NK-92 treated with Interleukin-12 subunit alpha and Interleukin-12 subunit beta, amount 100 ng/mL, for 24 hours (cell line): ENCODE data around the gene SLC1A4.
"Not testable (repeated sequence)": the region's sequence is repeated elsewhere in the genome, so short reads cannot be mapped to it uniquely, and the experiment has no call there.

ENCODE experiments used
- DNase-seq: peaks from one replicate; lab custom pipeline; 2025; lab: John Stamatoyannopoulos, UW

Gene SLC1A4

DNA sequence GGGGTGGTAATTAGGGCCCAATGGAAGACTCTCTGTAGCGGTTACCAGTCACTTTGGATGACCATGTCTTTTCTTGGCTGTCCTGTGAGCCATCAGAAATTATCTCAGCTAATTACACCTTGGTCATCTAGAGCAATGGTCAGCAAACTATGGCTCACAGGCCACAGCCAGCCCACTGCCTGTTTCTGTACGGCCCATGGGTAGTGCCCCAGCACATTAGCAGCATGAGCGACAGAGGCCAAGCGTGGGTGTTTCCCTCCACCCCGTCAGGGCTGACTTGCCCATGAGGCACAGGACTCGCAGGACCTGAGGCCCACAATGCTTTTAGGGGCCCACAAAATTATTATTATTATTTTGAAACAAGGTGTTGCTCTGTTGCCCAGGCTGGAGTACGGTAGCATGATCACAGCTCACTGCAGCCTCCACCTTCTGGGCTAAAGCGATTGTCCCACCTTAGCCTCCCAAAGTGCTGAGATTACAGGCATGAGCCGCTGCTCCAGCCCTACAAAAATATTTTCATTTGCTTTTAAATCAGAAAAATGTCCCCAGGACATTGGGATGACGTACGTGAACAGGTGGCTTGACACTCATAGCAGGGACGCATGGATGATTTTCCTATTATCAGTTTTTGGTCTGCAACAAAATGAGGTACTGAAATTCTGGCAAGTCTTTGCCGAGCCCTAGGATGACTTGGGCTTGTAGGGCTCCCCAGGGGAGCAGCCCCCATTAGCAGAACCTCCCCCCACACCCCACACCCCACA, 37.7 kb downstream of the SLC1A4 start:
- no peak for DNase-seq

DNA sequence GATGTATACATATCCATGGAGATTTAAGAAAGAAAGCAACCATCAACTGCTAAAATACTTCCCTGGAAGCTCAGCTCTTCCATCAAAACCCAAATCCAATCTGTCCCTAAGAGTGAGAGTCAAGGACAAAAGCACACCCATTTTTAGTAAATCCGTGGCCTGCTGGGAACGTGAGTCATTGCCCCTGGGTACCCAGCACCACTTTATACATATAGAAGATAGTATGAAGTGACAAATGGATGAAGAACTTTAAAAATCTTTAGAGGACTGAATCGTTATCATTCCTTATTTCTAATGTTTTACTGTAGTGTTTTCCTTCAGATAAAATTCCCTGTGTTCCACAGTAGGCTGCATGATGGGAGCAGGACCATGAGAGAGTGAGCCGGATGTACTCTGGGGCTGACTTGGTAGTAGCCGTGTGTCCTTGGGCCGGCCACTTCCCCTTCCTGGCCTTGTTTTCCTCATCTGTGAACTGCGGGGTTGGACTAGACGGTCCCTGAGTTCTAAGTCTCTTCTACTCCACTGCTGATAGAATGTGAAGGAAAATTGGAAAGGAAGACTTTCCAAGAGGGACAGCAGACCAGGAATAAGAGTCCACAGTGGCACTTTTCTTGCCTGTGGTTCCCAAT, 38.5 kb downstream of the SLC1A4 start:
- no peak for DNase-seq

DNA sequence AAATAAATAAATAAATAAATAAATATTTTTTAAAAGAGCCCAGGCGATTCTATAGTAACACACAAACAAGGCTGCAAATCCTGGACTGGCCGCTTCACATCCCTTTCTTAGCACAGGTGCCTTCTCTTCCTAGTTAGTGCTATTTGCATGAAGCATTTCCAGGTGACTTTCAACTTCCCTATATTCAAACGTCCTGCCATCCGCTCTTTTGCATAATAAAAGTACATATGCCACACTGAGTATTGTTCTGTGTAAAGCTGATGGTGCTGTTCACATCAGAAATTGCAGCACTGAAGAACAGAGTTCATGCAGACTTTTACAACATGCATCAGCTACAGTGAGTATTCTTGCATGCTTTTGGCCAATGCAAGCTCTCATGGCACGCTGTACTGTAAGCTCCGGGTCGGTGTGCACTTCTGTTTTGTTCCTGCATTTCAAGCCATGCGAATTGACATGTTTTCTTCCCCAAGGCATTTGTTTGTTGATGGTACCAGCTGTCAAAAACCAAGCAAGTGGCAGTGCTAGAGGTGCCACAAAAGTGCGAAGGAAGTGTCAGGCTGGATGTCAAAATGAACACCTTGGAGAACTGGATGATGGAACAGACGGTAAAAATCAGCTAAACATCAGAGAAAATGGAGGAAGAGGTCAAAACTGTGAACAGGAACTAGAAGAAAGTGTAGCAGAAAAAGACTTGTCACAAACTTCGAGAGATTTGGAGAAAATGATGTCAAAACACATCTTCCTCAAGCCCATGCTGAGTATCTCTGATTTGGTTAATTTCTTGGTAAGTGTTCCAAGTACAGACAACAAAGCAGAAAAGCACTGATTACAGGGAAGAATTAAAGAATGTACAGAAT, 41.5 kb downstream of the SLC1A4 start:
- no peak for DNase-seq

DNA sequence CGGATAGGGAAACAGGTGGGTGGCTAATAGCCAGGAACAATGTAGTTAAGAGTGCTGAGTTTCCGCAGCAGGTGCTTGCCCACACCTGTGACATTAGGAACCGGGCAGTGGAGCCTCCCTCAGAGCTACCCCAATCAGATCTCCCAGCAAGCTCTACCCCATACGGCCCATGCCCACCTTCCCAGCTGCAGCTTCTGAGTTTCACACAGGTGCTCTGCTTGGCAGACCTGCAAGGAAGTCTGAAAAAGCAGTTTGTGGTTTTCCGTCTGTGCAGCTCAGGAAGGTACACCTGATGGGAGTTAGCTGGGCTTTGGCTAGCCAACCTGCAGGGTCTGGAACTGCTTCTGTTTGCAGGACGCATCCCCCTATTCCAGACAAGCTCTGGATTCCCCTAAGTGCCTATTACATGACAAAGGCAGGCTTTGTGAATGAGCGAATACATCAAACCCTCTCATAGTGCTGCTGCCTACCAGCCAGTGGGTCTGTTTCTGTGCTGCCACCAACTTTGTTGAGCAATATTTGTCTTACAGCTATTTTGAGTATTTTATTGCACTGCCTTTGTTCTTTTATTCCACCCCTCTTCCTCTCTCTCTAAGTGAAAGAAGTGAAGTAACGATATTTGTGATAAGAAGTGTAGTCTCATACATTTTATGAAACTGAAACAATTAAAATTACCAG, 42.3 kb downstream of the SLC1A4 start:
- no peak for DNase-seq

DNA sequence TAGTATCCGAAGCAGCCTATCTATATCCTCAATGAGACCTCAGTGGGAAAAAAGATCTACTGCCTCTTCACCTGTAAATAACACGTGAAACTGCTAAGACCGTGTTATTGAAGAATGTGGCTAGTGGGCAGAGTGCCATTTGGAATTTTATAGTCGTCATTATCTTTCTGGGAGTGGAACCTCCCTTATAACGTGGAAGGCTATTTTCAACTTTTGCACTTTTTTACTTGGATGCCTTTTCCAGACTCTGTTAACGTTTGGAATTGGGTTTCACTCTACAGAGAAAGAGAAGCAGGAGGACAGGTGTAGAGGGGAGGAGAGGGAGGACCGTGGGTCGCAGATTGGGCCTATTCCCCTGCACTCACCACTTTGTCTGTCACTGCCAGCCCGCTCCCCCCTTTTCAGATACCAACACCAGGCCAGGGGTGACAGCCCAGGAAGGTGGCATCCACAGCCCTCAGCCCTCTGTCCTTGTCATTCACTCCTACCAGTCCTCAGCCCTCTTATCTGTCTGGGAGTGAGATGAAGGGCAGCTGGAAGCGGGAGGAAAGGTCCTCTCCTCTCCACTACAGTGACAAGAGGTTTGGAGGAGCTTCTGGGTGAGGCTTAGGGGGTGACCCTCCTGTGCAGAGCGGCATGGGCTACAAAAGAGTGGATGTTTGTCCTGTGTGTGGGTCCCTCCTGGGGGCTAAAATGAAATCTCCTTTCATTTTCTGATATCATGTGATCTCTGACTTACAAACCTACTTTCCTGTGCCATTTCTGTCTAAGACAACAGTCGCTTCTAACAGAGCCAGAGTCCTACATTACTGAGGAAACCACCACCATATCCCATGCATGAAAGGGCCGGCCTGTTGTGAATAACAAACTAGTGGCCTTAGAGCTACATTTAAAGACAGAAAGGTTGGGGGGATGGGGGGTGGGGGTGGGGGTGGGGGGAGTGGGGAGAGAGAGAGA, 43.1 kb downstream of the SLC1A4 start:
- DNase-seq = no peak

DNA sequence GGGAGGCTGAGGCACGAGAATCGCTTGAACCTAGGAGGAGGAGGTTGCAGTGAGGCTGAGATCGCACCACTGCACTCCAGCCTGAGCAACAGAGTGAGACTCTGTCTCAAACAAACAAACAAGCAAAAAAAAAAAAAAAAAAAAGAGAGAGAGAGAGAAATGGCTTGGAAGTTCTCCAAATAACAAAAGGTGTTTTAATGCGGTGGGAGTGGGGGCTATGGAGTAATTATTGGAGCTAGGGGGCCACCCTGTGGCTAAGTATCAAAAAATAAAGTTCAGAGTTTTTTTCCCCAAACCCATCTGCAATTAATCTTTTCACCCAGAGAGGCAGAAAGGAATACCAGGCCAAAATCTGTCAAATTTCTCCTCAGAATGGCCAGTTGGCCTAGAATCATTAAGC, 44.0 kb downstream of the SLC1A4 start:
- DNase-seq = no peak

DNA sequence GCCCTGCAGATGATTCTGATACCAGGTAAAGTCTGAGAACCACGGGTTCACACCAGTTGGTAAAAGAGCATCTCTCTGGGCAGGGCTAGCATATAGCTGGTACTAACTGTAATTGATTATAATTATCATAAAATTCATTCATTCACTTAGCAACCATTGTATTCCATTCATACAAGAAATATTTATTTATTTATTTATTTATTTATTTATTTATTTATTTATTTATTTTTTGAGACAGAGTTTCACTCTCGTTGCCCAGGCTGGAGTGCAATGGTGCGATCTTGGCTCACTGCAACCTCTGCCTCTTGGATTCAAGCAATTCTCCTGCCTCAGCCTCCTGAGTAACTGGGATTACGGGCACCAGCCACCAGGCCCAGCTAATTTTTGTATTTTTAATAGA, 44.5 kb downstream of the SLC1A4 start:
- DNase-seq = not testable (repeated sequence)

DNA sequence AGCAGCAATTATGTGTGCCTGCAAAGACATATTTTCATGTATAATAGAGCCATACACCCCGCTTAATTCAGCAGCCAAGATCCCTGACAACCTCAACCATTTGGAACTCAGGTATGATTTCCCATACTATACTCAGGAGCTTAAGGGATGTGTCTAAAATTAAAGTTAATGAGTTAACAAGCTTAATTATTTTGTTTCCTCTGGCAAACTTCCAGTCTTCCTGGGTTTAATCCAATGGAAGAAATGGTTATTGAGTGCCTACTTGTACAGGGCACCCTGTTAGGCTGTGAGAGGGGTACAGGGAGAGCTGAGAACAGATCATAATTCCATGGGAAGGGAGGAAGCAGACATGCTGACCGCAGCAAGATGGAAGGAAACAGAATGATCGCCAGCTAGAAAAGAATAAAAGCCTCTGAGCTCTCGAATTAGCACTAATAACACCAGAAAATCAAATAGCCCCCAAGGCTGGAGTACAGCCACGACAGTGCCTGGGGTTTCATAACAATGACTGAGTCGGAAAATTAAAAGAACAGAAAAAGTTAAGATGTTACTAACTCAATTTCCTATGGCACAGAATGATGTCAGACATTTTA, 46.2 kb downstream of the SLC1A4 start:
- DNase-seq = no peak

DNA sequence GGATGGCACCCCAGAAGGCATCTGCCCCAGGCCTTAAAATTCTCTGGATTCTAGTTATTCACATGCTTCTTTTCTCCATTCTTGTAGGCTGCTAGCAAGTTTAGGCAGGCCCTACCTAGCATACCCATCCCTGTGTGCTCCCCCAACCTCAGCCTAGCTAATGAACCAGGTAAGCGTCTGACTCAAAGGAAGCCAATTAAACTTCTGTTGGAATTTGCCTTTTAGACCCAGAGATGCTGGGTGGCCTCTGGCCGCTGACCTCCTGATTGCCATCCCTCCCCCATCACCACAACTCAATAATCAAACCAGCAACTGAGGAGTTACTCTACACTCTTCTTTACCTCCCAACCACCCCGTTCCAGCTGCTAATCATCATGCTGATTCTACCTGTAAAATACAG, 48.0 kb downstream of the SLC1A4 start:
- DNase-seq = no peak

DNA sequence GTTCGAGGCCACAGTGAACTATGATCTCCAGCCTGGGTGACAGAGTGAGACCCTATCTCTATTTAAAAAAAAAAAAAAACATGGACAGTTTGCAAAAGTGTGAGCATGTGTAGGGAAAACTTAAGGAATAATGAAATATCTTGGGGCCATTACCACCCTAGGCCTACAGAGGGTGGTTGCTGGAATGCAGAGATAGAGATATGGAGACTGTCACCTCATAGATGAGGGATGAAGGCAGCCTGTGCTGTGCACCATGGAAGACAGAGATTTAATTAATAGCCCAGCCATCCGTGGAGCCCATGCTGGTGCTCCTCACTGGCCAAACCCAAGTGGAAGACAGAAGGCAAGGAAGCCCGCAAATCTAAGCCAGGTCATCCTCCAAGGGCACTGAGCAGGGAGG, 50.4 kb downstream of the SLC1A4 start:
- DNase-seq = no peak

DNA sequence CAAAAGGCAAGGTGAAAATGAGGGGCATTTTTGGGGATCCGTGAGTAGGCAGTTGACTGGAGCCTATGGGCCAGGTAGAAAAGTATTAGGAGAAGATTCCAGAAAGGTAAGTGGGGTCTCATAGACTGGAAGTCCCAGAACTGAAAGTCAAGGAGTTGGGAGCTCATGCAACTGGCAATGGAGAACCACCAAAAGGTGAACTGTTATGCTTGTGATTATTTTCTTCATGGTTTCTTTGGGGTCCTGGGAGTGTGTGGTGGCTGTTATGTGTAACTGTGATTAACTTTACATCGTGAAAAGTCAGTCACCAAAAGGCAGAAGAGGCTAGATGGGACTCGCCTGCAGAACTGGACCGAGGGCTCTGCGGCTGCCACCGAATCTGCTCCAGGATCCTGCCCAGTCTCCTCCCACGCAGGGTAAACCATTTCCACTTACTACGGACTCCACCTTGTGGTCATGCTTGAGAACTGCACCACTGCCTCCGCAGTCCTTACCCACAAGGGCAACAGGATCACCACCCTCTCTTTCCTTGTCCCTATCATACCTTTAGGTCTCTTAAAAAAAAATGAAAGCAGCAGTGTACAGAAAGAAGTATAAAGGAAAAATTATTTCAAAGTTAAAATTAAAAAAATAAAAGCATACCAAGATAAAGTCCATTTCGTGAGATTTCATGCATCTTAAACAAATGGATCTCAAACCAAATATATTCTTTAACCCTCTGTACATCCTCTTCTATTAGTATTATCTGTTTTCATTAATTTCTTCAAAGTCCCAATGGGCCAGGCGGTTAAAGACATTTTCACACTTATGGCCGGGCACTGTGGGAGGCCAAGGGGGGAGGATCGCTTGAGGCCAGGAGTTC, 51.4 kb downstream of the SLC1A4 start:
- peak; percentile 48 for DNase-seq

DNA sequence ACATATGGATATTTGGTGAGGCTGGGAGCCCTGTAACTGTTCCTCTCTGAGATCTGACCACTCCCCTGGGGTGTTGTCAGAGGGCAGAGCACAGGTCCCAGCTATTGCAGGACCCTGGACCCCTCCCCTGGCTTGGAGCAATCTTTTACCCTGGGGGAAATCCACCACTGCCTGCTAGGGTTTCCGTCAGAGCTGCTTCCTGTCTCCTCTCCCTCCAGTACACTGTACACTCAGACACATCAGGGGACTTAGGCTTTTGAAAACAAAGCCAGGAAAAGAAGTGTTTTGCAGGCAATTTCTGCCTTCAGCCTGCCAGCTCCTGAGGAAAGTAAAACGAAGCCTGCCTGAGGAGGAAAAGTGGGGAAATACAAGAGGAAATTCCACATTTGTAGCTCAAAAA, 53.8 kb downstream of the SLC1A4 start:
- DNase-seq = no peak

DNA sequence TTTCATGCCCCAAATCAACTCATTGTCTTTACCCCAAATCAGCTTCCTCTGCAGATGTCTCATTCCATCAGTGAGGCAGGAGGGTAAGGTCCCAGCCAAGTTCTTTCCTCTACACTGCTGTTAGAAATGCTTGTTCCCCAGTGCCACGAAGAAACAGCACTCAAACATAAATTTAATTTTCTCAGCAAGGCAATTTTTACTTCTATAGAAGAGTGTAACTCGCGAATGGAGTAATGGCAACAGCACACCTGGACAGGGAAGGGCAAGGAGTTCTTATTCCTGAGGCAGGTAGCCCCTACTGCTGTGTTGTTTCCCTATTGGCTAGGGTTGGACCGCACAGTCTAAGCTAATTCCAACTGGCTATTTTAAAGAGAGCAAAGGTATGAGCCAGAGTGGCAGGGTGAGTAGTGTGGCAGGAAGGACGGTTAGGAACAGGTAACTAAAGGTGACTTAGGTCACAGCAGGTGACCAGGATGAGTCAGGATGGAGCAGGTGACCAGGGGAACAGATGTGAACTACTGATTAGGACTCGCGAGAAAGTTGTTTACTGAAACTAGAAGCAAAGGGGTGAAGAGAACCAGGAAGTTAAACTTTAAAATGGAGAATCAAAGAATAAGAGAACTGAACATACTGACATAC, 55.0 kb downstream of the SLC1A4 start:
- DNase-seq = no peak

DNA sequence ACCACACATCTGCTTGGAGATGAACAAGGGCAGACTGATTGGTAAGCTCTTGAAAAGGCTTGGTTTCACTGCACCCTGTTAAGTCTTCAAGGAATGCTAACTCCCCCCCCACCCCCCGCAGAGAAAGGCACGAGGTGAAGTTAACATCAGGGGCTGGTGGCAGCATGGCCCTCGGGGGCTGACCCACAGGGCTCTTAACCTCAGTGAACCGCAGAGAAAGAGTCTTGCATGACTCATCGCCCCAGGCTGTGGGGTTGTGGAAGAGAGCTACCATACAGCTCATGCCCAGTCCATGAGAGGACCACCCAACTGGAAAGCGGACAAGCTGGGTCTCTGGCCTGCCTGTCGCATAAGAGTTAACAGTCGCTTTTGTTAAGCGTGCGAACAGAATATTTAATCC, 56.5 kb downstream of the SLC1A4 start:
- no peak for DNase-seq

DNA sequence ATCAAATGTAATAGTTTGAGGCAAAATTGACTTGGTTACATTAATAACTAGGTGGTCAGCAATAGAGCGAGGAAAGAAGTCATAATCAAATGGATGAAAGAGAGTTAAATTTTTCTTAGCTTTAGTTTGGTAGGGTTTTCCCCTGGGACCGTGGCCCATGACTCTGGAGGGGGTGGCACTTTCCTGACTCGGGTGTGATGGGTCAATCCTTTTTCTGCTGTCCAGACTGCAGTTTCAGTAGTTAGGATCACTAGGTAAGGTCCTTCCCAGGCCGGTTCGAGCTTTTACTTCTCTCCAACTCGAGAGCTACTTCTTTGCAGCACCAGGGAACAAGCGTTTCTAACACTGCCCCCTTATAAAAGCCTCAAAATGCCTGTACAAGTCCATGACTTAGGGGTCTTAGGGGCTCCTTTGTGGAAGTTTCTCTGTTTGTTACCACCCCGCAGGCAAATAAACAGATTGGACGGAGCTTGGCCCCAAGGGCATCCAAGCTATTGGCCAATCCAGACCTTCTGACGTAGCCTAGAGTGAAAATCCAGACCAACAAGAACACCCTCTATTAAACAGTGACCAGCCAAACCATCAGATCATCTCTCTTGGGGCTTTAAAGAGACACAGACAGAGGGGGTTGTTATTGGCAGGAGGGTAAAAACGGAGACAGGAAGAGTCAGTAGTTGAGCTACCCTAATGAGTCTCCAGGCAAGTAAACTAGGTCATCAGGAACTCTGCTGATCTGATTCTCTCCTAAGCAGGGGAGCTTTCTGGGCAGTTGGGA, 57.6 kb downstream of the SLC1A4 start:
- DNase-seq = no peak

DNA sequence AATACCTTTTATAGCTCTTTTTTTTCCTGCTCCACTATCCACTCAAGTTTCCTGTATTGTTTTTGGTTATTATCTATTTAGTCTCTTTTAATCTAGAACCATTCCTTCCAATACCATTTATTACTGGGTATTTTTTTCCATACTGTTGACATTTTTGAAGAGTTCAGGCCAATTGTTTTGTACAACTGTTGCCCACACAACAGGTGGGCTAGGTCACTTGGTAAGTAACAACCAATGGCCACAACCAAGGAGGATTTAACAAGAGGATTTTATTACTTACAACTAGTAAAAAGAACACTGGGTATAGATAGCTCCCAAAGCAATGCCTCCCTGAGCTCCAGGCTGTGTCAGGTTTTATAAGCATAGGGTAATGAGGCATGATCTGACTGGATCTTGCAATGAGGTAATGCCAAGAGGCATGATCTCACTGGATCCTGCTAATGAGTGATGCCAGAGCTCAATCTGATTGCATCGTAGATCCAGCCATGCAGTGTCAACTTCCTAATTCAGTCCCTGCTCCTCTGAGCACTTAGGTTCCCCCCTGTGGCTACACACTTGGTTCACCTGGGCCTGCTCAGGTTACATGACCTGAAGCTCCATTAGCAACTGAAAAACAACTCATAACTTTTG, 59.9 kb downstream of the SLC1A4 start:
- no peak for DNase-seq

DNA sequence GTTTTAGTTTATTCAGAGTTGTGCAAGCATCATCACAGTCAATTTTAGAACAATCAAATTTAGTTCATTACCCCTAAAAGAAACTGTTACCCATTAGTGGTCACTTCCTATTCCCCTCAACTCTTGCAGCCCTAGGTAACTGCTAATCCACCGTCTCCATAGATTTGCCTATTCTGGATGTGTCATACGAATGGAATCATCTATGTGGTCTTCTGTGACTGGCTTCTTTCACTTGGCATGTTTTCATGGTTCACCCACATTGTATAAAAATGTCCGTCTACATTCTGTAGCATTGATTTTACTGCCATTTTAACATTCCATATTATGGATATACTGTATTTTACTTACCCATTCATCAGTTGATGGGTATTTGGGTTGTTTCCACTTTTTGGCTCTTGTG, 61.7 kb downstream of the SLC1A4 start:
- no peak for DNase-seq

DNA sequence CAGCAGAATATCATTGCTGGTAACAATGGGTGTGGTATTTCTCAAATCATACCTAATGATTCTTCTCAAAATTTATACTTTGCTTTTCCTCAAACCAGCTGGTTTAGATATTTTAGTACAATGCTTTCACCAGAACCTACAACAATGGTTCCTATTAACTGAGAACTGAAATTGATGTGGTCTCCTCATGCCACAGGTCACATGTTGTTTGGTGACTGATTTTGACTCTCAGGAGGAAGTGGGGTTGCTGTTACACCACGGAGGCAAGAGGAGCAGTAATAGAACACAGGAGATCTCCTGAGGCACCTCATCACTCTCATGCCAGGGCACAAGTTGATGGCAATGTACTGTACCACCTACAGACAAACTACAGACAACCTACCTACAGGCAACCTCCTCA, 64.0 kb downstream of the SLC1A4 start:
- DNase-seq = peak; percentile 34
